Measurements from ENCODE around the gene PTPRD.
"Not testable (repeated sequence)": the region's sequence is repeated elsewhere in the genome, so short reads cannot be mapped to it uniquely, and the experiment has no call there.

The PTPRD gene

GRCh38 chr9:9097254-9097653 is 1515.5 kb downstream of the PTPRD start:
- DNase-seq = not testable (repeated sequence)

- DNase-seq = no peak
These were observed 1521.4 kb downstream of the PTPRD start for GRCh38 chr9:9091387-9091786.

- no peak for DNase-seq
These were observed 1533.3 kb downstream of the PTPRD start for GRCh38 chr9:9079473-9079872.

DNA sequence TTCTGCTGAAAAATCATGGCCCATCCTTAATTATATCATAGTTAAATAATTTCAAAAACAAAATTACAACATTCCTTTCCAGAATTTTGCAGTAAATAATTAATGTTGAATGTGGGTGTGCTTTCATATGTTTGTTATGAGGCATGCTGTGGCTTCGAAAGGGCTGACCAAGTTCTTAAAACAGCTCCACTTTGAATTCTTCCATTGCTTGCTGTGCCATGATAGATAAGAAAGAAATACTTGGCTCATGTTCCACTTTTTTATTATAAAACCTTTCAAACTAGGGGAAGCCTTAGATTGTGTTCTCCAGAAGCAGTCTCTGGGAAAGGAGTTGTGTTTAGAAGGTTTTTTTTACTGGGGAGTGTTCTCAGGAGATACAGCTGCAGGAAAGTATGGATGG is 1534.5 kb downstream of the PTPRD start:
- no peak for DNase-seq

DNA sequence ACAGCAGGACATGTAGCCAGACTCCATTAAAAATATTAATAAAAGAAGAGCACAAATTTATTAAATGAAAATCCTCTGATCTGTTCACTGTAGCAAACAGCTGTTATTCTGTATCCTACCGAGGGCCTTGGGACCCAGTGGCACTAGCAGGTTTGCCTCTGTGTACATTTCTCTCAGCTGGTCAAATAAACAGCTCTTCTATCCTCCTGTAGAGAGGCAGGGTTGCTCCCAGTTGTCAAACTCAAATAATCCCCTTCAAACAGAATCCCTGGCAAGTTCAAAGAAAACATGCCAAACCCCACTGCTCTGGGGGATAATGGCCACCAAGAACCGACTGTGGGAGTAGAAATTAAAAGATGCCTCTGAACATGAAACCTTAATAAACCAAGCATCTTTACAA is 1551.2 kb downstream of the PTPRD start:
- DNase-seq = no peak

DNA sequence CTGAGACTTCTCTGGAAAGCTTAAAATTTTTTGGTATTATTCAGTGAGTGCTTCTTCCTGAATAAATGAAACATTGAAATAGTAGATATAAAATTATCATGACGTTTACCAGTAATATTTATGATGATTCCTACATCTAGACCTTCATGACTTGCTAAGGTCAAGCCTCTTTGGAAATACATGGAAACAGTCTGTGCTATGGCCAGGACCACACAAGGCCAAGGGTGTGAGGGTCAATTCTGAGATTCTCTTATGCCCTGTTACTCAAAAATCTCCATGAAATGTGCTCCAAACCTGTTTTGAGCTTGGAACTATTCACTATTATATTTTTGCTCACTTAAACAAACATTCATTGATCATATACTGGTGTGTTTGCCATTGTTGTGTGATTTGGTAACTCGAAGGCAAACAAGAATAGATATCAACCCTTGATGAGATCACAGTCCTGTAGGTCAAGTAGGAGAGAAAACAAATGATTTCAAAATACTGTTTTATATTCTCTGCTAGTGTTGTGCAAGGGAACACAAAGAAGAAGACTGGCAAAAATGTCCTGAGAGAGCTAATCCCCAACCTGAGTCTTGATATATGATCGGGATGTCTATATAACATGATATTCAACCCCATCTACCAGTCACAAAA is 1558.3 kb downstream of the PTPRD start:
- DNase-seq = no peak

GRCh38 chr9:9045572-9045971 is 1567.2 kb downstream of the PTPRD start:
- no peak for DNase-seq

DNA sequence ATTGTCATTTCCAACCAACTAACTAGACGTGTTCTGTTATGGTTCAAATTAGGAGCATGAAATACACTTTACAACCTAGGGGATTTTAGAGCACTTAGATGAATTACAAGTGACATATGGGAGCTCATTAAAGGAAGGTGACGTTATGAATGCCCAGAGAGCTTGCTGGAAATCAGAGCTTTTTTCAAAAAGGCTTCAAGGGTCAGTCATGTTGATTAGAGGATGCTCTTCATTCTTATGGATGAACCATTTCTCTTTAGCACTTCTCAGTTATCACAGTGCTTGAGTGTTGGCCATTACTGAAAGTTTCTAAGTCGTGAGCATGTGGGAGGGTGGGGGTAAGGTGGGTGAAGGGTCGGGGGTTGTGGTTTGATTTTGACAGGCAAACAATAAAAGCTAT is 1567.7 kb downstream of the PTPRD start:
- no peak for DNase-seq

DNA sequence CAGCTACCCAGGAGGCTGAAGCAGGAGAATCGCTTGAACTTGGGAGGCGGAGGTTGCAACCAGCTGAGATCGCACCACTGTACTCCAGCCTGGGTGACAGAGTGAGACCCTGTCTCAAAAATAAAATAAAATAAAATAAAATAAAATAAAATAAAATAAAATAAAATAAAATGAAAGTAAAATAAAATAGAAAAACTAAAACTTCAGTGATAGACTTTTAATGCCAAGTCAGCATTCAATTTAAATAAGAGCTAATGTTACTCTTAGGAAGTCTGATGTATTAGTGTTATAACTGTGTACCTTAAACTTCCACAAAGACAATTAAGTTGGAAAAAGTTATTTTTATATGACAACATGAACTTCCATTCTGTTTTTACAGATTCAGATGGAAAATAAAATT is 1569.0 kb downstream of the PTPRD start:
- DNase-seq = not testable (repeated sequence)

- no peak for DNase-seq
These were observed 1571.0 kb downstream of the PTPRD start for GRCh38 chr9:9041756-9042155.

DNA sequence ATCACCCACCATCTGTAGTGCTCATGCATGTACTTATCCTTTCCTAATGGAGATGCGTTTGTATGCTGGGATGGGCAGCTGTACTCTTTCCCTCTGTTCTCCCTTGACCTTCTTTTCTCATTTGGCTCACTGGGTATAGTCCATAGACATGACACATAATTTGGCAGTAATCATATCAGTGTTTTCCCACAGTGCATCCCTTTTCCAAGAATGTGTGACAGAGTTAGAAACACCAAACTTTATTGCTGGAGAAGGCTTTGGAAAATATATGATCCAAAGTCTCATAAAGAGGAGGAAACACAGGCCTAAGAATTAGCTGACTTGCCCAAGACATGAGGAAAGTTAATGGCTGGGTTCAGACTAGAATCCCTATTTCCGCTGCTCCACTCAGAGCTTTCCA is 1579.8 kb downstream of the PTPRD start:
- no peak for DNase-seq

GRCh38 chr9:9016597-9016996 is 1596.2 kb downstream of the PTPRD start:
- DNase-seq = no peak

DNA sequence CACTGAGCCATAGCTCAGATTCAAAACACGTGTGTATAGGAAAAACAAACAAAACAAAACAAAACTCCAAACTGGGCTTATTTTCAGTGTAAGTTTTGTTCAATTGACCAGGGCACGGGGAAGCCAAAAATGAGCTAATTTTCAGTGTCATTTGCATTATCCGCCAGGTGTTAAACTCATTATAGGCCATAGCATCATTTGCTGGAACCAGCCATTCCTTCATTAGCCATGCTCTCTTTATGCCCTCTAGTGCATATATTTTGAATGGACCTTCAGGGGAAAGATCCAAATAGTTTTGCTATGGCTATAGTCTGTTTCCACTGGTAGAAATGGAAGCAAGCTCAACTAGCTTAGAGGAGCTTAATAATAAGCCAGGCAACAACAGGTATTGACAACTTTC is 1608.0 kb downstream of the PTPRD start:
- no peak for DNase-seq

- DNase-seq = no peak
These were observed 1609.8 kb downstream of the PTPRD start for GRCh38 chr9:9002826-9003583.

DNA sequence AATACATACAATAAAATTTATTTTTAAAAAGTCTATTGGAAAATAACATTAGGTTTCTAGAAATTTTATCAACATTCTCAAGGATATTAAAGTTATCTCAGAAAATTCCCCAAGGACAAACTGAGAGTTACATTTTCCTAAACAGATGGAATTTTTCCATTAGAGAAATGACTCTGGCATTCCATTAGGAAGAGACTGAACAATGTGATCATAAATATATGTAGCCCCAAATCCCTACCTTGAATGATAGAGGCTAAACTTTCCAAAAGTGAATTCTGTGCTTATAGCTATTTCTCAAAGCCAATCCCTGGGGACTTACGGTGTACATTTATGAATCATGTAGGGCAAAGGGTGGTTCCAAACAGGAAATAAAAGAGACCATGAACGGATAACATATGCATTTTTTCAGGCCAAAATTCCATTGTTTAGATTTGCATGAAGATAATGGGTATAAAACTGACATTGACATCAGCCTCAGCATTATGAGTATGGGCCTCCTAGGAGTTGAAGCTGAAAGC is 1632.2 kb downstream of the PTPRD start:
- DNase-seq = no peak

- no peak for DNase-seq
These were observed 1634.5 kb downstream of the PTPRD start for GRCh38 chr9:8978334-8978733.

GRCh38 chr9:8968350-8968749 is 1644.5 kb downstream of the PTPRD start:
- DNase-seq = not testable (repeated sequence)

- no peak for DNase-seq
These were observed 1648.9 kb downstream of the PTPRD start for GRCh38 chr9:8963885-8964284.

DNA sequence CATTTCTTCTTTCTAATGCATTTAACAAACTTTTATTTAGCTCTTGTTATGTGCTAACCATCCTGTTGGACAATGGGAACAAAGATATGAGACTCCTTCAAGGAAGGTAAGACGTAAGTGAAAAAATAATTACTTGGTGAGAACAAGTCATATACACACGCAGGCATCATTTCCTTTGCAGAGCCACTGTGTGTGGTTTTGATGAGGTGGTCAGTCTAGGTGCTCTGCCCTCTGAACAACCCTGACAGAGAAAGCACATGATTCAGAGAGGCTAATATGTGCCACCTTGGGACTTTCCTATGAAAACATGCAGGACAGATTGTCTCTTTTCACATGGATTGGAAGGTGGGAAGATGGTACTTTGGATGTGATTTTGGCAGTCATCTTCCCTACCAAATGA is 1650.7 kb downstream of the PTPRD start:
- no peak for DNase-seq

DNA sequence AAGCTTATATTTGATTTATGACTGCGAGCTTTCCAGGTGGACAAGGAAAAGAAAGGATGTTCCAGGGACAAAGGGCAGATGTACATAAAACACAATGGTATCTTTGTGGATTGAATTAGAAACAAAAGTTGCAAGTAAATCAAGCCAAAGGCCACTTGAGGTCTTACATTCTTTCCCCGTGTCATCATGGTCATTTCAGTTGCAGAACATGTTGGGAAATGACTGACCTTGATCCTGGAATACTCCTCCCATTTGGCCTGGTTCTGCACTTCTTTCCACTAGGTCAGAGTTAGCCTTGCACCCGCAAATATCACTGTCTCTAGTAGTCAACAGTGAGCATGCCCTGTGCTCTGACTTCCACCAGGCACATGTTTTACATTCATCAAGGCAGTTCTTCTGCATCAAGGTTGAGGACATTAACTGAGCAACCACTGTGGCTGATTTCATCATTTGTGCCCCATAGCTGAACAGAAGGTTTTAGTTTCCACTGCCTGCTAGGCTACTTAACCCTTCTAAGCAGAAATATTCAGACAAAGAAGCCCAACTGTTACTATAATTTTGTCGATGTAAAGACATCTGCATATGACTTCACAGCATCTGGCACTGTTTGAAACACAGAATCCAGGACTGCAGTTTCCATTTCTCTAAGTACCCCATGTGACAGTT is 1651.5 kb downstream of the PTPRD start:
- no peak for DNase-seq

DNA sequence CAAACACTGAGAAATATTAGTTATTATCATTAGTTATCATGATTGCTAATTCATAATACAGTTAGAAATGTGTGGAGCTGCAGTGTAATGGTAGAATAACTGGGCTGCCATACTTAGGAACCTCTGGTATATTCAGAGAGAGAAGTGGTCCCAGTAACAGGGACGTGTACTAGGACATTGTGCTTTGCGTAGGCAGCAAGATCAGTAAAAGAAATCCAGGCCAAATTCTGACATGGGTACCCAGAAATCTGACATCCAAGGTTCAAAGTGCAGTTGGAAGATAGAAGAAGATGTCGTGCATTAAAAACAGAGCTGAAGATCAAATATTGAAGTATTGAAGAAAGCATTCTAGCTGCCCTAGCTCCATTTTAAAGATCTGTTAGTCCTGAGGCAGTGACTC is 1652.5 kb downstream of the PTPRD start:
- DNase-seq = no peak

- no peak for DNase-seq
These were observed 1654.4 kb downstream of the PTPRD start for GRCh38 chr9:8958358-8958757.

- no peak for DNase-seq
These were observed 1657.5 kb downstream of the PTPRD start for GRCh38 chr9:8955315-8955714.

DNA sequence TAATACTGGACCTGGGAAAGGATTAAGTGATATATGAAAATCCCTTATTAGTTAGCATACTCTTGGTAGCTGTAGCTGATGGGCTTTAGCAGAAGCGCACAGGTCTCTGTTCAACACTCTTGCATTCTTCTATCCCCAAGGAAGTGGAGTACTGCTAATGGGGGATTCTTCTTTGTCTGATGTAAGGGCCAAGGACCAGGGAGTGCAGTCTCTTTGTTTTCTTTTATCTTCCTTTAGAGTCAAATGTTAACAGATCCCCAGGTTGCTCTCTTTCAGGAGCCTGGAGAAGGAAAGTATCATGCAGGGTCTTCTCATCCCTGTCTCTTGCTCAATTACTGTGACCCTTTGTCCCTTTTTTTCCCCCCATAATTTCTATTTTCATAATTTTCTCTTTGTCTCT is 1666.3 kb downstream of the PTPRD start:
- DNase-seq = no peak
